ENCODE data around the gene KCNG2. TPM values are rescaled to one million over a fixed set of nuclear protein-coding genes. Genes with fewer than 3 reads are reported as not detected.

The KCNG2 gene
- total RNA-seq, 4 donors from 2014 or later = 0.60 to 0.84 (median 0.78) TPM; not detected in 1

GRCh38 chr18:79780547-79780946 is 17.2 kb upstream of the KCNG2 start:
- no peak overlapping the region for H3K27ac ChIP-seq

GRCh38 chr18:79781331-79781941 is 16.3 kb upstream of the KCNG2 start:
- 81 to 88% methylated on average over 16 to 17 of the region's 17 CpGs for WGBS, 2 donors
- H3K36me3 ChIP-seq = no peaks in the 10 kb centered on the region
- H3K27me3 ChIP-seq = peaks cover 0 to 43% of the 10 kb centered on the region in 2 donors
- H3K27ac ChIP-seq = no peak overlapping the region
- H3K4me3 ChIP-seq = no peak overlapping the region
- H3K4me1 ChIP-seq = no peaks in the 10 kb centered on the region
- H3K9me3 ChIP-seq = no peaks in the 10 kb centered on the region
- no peak for DNase-seq (ENCODE audit: low spot score in 2 of 2)
- TF ChIP-seq CTCF (IDR thresholded peaks at IDR 0.05) (no peak), EP300 (IDR thresholded peaks at IDR 0.05) (no peak), POLR2A (IDR thresholded peaks at IDR 0.05) (no peak)

More at GRCh38 chr18:79780547-79780946, 17.2 kb upstream of the KCNG2 start:
- Histone ChIP-seq H3K9me3 (no peaks in the 10 kb centered on the region), H3K27me3 (peaks cover 0 to 38% of the 10 kb centered on the region in 2 donors), H3K4me1 (no peaks in the 10 kb centered on the region), H3K4me3 (no peak overlapping the region), H3K36me3 (no peaks in the 10 kb centered on the region)
- TF ChIP-seq POLR2A (IDR thresholded peaks at IDR 0.05) (no peak), EP300 (IDR thresholded peaks at IDR 0.05) (no peak), CTCF (IDR thresholded peaks at IDR 0.05) (no peak)
- 80 to 84% methylated on average over 8 of the region's 8 CpGs for WGBS, 2 donors
- DNase-seq (ENCODE audit: low spot score in 2 of 2) = no peak

GRCh38 chr18:79782566-79783308 is 15.0 kb upstream of the KCNG2 start:
- Histone ChIP-seq H3K27me3 (peaks cover 0 to 46% of the 10 kb centered on the region in 2 donors), H3K4me1 (peaks cover 0 to 1% (median under 1%) of the 10 kb centered on the region in 4 donors), H3K9me3 (no peaks in the 10 kb centered on the region), H3K27ac (no peak overlapping the region), H3K36me3 (no peaks in the 10 kb centered on the region), H3K4me3 (no peak overlapping the region)
- 85 to 90% methylated on average over 37 to 43 of the region's 43 CpGs for WGBS, 2 donors
- TF ChIP-seq POLR2A (IDR thresholded peaks at IDR 0.05) = no peak
- TF ChIP-seq EP300 (IDR thresholded peaks at IDR 0.05) = no peak
- no peak for TF ChIP-seq CTCF (IDR thresholded peaks at IDR 0.05)
- no peak for DNase-seq (ENCODE audit: low spot score in 2 of 2)

GRCh38 chr18:79784071-79784913 is 13.4 kb upstream of the KCNG2 start:
- Histone ChIP-seq H3K27ac (no peak overlapping the region), H3K27me3 (peaks cover 0 to 57% of the 10 kb centered on the region in 2 donors)
- 84 to 86% methylated on average over 42 of the region's 42 CpGs for WGBS, 2 donors

More at GRCh38 chr18:79784071-79784913, 13.4 kb upstream of the KCNG2 start:
- peaks cover 0 to 11% (median 1%) of the 10 kb centered on the region in 4 donors for H3K4me1 ChIP-seq
- no peak overlapping the region for H3K4me3 ChIP-seq
- no peaks in the 10 kb centered on the region for H3K36me3 ChIP-seq
- TF ChIP-seq POLR2A (IDR thresholded peaks at IDR 0.05) = no peak
- TF ChIP-seq CTCF (IDR thresholded peaks at IDR 0.05) = no peak
- TF ChIP-seq EP300 (IDR thresholded peaks at IDR 0.05) = no peak
- DNase-seq (ENCODE audit: low spot score in 2 of 2) = no peak
- no peaks in the 10 kb centered on the region for H3K9me3 ChIP-seq

Measured in tibial nerve (tissue), 4 donors.